SHP77 (cell line): Measurements from ENCODE around the gene PCSK2.

ENCODE experiments used
- DNase-seq, 2 experiments: peaks; one replicate each; lab custom pipeline; 2025; lab: John Stamatoyannopoulos, UW

The PCSK2 gene

DNA sequence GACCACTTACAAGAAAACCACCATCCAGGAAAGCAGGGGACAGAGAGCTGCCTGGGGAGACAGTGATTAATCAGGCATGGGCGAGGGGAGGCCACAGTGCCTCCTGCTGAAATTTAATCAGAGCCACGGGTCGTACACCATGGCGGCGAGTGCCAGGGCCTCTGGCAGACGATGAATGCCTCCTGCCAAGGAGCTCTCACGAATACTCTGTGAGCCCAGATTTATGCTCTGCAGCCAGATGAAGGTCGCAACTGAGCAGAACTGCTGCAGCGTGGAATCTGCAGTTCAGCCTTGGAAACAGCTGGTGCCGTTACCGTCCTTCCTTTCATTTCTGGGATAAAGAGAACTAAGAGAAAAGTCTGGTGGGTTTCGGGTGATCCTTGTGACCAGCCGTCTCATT lies 218.7 kb downstream of the PCSK2 start:
- no peak for DNase-seq

DNA sequence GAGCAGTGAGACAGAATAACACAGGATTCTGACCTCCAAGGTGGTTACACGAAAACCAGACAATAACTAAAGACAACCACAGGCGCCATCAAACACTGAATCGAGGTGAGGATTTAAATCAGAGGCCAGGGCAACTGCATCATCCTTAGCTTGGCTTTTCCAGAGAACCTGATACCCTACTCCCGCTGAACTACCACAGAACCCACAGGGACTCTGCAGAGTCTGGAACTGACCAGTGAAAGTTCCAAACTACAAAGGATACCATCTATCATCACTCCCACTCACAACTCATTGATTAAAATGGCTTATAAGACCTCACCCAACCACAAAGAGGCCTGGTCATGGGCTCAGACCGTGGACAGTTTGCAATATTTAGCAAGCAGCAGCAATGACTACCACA lies 219.3 kb downstream of the PCSK2 start:
- no peak for DNase-seq

DNA sequence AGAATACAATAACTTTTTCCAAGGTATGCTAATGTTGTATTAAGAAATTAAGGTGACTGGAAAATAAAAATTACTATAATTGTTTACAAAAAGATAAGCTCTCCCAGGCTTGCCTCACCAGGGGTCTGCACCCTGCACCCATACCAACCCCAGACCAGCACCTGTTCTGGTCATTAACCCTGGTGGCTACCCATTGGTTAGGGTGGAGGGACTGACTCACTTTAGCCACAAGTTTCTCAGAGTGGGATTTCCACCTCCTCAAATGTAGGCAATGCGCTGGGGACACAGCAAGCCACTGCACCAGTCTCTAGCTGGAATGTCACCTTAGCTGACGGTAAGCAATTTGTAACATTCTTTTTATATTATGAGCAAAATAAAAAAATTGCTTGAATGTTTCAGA lies 221.2 kb downstream of the PCSK2 start:
- DNase-seq, result no peak

DNA sequence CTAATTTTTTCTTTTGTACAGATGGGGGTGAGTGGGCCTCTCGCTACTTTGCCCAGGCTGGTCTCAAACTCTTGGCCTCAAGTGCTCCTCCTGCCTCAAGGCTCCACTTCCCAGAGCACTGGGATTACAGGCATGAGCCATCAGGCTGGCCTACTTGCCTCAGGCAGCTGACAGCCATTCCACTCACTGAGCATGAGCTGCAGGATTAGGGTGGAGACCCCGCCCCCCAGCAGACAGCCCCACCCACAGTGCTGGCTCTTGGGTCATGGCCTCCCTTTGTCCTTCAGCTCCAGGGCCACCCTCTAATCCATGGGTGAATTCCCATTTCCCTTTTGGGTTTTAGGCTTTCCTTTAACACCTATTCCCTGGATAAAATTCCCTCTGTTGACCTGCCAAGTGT lies 222.2 kb downstream of the PCSK2 start:
- no peak for DNase-seq

DNA sequence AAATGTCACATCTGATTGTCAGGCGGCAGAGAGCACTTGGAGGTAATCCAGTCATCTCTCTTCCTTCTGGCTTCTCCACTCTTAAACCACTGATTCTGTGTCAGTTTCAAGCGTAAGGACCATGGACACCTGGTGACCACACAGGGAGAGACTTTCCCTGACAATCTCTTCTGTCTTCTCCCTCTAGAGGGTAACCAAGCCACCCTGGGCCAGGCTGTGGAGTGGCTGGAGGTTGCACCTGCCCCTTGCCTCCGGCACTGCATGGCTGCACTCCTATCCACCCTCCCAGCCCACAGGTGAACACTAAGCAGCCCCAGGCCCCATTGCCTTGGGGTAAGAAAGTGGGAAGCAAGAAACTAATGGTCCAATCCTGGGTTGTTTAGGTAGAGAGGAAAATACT lies 225.6 kb downstream of the PCSK2 start:
- DNase-seq, result peak in 1 of 2 experiments; percentile 44

DNA sequence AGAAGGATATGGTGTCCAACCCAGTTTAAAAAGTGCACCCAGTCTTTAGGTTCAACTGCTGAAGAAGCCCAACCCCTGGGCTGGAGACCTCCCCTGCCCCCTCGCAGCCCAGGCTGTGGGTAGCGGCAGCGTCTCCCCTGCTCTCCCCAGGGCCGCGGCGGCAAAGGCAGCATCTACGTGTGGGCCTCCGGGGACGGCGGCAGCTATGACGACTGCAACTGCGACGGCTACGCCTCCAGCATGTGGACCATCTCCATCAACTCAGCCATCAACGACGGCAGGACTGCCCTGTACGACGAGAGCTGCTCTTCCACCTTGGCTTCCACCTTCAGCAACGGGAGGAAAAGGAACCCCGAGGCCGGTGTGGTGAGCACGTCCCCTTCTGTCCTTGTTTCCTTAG lies 226.8 kb downstream of the PCSK2 start:
- DNase-seq, result no peak

DNA sequence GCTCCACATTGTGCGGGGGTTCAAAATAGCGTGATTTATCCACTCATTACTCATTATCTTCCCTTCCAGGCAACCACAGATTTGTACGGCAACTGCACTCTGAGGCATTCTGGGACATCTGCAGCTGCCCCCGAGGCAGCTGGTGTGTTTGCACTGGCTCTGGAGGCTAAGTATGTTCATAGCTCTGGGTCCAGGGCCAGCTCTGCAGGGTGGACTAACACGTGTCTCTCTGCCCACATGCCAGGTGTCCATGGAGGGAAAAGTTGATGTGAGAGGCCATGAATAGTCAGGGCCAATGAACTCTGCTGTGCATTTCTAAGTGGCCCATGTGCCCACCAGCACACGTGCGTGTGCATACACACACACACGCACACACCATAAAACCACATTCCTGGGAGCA lies 229.4 kb downstream of the PCSK2 start:
- peak; percentile 76 to 89 for DNase-seq

DNA sequence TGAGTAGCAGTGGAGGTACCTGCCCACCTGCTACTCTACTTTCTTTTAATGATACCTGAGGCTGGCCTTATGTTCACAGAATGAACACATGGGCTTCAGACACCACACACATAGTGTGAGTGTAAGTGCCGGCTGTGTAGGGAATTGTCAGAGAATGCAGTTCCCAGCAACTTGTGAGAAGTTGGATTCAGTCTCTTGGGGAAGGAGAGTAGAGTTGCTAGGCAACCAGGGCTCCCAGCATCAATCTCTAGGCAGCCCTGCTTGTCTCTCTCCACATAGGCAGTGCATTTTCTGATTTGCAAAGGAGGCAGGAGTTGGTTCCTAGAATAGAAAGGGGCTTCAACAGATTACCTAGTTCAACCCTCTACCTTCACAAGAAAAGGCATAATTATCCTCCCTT lies 230.2 kb downstream of the PCSK2 start:
- no peak for DNase-seq

DNA sequence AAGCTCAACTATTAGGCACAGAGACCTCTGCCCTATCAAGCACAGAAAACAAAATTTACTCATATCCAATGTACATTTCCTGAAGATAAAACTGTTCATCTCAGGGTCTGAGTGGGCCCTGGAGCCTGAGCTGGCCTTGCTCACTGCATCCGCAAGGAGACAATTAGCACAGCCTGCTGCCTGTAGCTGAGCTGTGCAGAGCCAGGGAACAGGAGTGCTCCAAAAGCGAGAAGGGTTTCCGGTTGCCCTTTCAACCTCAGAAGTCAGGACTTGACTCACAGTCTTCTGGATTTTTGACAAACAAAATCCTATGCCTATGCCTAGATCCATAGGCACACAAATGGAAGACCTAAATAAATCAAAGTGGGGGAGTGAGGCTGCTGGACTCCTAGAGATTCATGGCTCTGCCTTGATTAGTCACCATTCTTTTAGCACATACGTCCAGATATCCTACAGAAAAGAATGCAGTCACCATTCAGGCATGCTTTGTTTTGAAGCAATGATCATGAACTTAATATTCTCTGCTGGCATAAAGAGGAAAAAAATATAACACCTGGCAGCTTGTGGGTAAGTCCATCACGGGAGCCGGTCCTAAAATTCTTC lies 230.8 kb downstream of the PCSK2 start:
- no peak for DNase-seq

DNA sequence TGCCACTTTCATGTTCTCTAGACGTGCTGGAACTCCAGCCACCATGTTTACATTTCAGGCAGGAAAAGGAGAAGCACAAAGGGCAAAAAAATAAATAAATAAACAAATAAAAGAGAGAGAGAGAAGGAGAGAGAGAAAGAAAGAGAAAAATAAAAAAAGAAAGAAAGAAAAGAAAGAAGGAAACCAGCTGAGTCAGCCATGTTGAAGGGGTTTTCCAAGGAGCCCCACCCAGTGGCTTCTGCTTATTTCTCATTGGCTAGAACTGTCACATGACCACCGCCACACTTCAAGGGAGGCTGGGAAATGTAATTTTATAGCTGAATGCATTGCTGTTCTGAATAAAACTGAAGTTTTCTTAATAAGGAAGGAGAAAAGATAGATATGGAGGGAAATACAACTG lies 233.3 kb downstream of the PCSK2 start:
- no peak for DNase-seq

DNA sequence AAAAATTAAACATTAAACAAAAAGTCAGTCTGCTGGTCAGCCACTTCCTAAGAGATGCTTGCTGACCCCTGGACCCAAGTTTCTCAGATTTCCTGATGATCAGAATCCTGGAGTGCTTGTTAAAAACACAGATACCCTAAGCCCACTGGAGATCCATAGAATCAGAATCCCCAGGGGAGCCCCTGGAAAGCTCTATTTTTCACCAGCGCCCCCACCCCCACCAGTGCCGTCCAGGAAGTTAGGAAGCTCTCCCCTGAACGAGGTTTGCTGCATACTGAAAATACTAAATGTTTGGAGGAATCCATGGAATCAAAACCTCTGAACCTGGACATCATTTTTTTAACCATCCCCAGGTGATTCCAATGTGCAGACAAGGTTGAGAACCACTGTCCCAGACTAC lies 235.1 kb downstream of the PCSK2 start:
- no peak for DNase-seq

DNA sequence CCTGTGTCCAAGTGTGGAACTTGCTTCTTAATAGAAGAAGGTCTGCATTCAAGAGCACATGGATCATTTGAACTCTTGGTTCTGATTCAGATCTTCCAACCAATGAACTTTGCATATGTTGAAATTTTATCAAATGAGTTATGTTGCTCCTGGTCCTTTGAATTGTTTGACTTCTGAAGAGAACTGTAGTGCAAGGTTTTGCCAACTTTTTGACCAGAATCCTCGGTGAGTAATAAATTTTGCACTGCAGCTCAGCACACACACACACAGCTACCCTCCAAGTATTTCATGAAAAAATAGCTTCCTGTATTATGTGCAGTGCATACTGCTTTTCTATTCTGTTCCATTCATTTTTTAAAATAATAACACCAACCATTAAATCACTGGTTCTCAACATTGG lies 236.9 kb downstream of the PCSK2 start:
- DNase-seq, result no peak

DNA sequence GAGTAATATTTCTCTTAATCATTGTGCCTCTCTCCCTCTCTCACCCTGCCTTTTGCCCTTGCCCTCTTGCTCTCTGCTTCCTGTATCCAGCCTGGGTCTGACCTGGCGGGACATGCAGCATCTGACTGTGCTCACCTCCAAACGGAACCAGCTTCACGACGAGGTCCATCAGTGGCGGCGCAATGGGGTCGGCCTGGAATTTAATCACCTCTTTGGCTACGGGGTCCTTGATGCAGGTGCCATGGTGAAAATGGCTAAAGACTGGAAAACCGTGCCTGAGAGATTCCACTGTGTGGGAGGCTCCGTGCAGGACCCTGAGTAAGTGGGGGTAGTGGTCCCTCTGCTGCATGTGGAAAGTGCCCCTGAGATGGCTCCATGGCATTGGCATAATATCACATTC lies 238.4 kb downstream of the PCSK2 start:
- DNase-seq, result no peak

DNA sequence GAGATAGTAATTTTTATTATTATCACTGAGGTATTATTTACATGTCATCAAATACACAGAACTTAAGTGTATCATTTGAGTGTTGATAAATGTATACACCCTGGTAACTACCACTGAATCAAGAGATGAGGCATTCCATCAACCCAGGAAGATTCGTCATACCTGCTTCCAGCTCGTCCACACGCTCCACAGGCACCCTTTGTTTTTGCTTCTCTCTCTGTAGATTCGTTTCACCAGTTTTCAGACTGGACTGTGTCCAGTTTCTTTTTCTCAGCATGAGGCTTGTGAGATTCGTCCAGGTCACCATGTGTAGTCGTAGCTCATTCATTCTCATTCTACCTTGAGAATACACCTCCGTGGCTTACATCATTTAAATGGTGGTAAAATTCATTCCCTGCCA lies 239.8 kb downstream of the PCSK2 start:
- no peak for DNase-seq

DNA sequence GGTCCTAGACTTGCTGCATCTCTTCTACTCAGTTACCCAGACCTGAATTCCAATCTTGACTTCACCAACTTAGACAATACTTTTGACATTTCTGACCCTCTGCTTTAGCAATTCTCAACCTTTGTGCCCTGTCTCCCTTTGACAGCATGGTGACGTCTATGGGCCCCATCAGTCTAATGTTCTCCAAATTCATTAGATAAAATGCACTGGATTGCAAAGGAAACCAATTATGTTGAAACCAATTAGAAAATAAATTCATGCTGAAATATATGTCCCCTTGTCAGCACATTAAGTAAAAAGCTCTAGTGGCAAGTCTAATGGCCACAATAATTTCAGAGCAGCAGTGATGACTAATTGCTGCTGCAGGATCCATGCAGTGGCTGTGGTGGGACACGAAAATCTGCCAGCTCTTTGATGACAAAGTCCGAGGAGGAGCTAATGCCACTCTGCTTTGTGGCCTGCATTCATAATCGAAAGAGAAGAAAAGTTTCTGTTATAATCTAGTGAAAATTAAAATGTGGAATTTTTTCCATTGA lies 240.3 kb downstream of the PCSK2 start:
- DNase-seq, result no peak

DNA sequence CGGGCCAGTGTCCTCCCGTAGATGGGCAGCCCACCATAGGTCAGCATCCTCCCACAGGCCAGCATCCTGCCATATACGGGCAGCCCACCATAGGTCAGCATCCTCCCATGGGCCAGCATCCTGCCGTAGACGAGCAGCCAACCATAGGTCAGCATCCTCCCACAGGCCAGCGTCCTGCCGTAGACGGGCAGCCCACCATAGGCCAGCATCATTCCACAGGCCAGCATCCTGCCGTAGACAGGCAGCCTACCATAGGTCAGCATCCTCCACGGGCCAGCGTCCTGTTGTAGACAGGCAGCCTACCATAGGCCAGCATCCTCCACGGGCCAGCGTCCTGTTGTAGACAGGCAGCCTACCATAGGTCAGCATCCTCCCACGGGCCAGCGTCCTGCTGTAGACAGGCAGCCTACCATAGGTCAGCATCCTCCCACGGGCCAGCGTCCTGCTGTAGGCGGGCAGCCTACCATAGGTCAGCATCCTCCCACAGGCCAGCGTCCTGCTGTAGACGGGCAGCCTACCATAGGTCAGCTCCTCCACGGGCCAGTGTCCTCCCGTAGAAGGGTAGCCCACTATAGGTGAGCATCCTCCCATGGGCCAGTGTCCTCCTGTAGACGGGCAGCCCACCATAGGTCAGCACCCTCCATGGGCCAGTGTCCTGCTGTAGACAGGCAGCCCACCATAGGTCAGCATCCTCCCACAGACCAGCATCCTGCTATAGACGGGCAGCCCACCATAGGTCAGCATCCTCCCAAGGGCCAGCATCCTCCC lies 241.4 kb downstream of the PCSK2 start:
- no peak for DNase-seq

DNA sequence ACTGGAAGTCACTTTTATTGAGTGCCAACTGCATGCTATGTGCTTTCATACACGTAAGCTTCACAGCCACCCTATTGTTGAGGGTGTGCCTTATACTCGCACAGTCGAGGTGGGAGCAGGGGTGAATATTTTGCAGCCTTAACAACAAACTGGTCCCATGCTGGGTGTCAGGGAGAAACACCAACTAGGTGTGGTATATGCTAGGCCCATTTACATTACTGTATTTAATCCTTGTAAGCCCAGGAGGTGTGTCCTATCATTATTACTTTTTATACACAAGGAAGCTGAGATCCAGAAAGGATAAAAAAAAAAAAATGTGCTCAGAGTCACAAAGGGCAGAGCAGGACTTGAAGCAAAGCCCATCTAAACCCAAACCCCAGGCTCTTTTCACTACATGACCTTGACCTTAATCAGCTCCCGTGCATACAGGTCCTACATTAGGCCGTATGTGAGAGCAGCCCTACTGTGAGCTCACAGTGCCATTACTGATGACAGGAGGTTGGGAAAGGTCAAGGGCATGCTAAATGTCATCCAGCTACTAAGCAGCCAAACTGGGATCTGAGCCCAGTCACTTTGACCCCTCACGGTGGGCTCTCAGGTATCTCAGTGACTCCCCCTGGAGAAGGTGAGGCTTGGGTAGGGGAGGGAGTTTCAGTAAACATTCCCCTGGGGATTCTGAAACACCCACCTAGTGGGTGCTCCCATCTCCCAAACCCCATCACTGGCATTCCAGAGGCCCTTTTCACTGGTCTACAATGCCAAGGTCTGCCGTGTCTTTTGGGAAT lies 242.6 kb downstream of the PCSK2 start:
- DNase-seq, result no peak

DNA sequence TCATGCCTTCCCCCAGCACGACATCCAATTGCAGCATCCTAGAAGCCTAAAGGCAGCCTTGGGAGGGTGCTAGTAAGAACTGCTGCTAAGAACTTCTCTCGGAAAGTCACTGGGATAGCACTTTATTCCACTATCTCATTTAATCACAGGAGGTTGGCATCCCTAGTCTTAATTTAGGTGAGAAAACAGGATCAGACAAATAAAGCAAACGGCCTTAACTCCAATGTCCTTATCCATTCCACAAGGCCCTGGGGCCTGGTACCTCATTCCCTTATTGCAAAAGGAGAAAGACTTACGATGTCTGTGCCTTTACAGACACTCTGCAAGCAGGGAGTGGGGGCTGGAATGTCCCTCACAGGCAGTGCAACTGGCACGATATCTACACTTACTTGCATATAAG lies 243.7 kb downstream of the PCSK2 start:
- no peak for DNase-seq

DNA sequence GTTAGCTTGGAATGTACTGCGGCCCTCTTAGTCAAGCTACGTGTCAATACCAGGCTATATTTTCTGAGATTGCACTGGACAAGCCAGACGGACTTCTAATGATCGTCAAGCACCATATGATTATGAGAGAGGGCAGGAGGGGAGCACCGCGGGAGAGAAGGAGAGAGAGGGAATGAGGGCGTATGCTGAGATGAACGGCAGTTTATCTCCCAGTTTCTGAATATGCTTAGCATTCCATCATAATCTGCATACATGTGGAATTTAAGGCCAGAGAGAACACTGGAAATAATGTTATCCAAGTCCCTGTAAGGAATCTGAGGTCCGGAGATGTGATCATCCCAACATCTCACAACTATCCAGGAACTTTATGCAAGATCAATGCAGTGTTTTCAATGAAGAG lies 244.1 kb downstream of the PCSK2 start:
- DNase-seq, result no peak

DNA sequence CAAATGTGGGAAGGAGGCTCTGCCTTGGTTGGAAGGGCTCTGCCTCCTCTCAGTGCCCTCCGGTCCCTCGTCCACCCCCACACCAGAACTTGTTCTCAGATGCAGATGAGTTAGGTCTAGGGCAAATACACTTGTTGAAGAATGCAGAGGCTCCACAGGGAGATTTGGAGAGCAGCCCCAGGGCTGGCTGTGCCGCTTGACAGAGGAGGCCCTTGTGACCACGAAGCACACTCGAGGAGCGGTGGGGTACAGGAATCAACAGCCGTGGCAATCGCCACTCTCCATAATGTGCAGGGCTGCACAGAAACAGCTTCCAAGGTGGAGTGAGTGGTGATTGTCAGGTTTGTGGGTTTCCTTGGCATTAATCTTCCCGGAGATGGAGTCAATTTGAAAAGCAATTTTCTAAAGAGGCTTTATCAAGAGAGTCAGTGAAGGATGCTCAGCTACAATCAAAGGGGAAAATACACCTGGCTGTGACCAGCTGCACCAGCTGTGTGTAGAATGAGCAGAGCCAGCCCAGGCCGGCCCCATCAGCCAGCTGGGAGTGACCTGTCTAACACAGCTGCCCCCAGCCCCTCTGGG lies 244.9 kb downstream of the PCSK2 start:
- peak in 1 of 2 experiments; percentile 13 for DNase-seq

DNA sequence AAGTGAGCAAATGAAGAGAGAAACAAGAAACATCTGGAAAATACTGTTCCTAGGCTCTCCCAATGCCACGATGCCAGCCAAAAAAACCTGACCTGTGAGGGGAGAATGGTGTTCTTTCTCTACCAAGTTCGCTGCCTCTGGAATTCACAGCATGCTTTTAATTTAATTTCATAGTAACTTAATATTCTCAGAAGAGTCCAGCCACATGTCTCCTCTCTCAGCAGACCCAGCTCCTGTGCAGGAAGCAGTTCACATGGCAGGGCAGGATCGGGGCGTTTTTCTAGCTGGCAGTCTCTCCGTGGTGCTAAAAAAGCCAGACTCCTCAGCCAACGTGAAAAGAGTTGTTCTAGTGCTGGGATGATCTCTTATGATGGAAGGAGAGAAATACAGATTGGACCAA lies 246.8 kb downstream of the PCSK2 start:
- DNase-seq, result no peak

DNA sequence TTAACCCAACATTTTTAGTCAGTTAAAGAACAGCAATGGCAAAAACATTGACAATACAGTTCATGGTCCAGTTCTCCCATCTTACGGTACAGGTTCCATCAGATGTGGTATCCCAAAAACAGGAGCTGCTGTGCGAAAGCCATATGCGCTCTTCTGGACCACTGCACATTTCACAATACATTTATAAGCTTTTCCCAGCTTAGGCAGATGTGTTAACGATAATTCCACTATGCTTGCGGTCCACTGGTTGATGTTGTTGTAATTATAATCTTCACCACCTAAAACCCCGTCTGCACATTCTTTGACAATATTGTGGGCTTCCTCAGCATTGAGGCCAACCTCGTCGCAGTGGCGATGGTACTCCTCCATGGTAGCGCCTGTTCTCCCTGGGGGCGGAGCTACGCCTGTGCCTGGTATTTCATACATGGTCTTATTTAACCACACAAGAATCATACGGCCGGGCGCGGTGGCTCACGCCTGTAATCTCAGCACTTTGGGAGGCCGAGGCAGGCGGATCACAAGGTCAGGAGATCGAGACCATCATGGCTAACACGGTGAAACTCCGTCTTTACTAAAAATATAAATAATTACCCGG lies 252.3 kb downstream of the PCSK2 start:
- no peak for DNase-seq
